Forelimb muscle (tissue), 1 donor: ENCODE data around the gene CATSPERD. TPM values are rescaled to one million over a fixed set of nuclear protein-coding genes. Genes with fewer than 3 reads are reported as not detected.

Experiments used
- DNase-seq: peaks from one replicate; pipeline ENCODE4 v3.0.0-alpha.2; 2013; ENCODE audit warnings: low read depth
- polyA plus RNA-seq: library from polyadenylated mRNA; unstranded; fragments of 120-200 nt; gene quantifications from one replicate; pipeline ENCODE4 v1.2.1, GENCODE V29; 2013; ENCODE audit not compliant: insufficient read length

CATSPERD gene, protein sequence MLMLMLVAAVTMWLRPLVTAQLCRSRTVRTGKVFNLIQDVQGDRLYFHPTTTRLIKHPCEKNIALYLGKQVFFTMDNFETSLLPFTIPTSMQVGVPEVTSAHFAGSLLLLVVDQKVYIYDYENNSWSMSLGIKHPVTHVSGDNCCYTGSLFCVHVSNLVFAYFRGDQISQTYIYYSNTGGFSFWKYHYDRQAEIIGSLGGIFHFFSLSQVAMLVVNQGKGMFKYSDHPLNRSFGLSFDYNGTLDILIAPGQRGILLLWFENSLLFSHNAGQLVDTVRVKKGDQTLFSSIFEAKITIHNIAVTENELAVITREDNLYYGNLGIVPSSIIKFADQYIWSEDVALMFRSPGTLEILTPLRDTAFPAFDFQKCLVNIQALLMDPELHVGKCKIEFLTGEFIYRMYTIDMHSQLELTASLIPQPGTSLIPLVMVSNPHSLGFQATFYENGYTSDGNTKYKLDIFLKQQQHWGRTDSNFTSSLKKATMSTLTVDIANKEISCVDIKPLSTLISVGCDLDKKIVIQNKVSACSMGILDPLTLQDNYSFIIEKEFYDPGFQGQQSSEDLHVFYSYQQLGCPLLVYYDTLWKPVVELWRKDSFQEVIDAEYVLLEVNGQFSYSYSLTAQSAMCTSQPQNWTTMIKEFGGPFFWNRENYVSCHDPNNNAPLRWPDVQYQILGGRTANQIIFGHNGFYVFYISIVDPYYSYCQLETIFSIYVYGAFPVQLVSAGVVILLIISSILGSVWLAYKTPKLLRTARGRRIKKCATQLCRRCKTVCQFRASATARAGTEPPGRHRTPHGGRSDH
- not detected for polyA plus RNA-seq

- DNase-seq: peak; percentile 98
Observed at GRCh38 chr19:5719961-5720790, at the start of gene CATSPERD, which contains the start of gene LONP1. TSS of gene CATSPERD (plus strand) at chr19:5720637. CDS start at chr19:5720738, 101 bp downstream. TSS of gene LONP1 (minus strand) at chr19:5720146. CDS start at chr19:5720132, 14 bp downstream.

- no peak for DNase-seq
Observed at GRCh38 chr19:5671600-5671999, 48.8 kb upstream of the CATSPERD start.

GRCh38 chr19:5672708-5673459 lies 47.6 kb upstream of the CATSPERD start:
- no peak for DNase-seq

DNA sequence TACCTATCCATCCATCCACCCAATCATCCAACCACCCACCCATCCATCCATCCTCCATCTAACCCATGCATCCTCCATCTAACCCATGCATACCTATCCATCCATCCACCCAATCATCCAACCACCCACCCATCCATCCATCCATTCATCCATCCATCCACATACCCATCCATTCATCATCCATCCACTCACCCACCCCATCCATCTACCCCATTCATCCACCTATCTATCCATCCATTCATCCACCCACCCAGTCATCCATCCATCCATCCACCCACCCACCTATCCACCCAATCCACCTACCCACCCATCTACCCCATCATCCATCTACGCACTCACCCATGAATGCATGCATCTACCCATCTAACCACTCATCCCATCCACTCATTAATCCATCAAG lies 46.7 kb upstream of the CATSPERD start:
- DNase-seq: no peak

- no peak for DNase-seq
Observed at GRCh38 chr19:5674714-5675113, 45.7 kb upstream of the CATSPERD start.

GRCh38 chr19:5676105-5676771 lies 44.2 kb upstream of the CATSPERD start:
- no peak for DNase-seq

GRCh38 chr19:5676772-5677105 lies 43.7 kb upstream of the CATSPERD start:
- no peak for DNase-seq

DNA sequence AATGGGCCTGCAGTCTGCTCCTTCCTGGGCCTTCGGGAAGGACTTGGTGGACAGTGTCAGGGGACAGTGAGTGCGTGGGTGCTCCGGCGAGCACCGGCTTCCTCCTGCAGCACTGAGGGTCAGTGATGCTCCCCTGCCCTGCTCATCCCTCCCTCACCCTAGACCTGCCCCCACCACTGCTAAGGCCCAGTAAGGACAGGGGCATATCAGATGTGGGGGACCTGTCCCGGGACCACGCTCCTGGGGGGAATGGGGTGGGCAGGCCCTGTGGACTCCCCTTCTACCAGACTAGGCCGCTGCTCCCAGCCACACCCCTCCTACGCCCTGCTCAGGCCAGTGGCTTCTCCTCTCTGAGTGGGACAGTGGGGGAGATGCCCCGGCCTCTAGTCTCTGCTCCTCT lies 43.3 kb upstream of the CATSPERD start:
- no peak for DNase-seq

DNA sequence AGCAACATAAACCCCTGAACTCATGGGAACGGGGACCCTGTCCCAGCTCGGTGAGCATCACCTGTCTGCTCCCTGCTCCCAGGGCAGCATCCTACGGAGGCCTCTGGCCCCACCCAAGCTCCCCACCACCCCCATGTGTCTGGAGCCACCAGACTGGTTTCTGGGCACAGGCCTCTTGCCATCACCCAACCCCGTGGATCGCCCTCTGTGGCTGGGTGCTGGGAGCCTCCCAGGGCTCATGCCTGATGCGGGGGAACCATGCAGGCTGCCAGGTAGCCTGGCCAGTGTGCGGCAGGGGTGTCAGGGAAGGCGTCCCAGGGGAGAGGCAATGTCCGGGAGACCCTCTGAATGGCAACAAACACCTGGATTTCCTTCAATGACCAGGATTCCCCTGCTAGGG lies 42.9 kb upstream of the CATSPERD start:
- DNase-seq: no peak

DNA sequence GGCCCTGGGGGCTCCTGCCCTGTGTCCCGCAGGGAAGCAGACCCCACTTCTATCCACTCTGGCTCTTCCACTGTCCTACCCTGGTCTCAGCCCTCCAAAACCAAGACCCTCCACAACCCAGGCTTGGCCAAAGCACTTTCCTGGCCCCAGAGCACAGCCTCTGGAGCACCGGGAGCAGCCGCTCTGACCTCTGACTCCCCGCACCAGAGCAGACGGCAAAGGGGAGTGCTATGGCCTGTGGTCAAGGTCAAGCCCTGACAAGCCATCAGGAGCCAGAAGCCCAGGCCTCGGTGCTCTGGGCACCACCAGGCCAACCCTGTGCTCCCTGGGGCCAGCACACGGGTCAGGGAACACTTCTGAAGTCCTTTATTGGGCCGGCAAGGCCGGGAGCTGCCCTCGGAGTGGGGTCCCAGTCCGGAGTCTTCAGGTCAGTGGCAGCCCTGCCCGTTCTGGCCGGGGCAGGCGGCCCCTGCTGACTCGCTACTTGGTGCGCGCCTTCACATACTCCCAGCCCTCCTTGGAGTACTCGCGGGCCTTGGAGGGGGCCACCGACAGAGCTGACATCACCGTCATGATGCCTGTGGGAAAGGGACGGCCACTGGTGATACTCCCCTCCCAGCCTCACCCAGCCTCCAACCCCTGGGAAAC lies 42.2 kb upstream of the CATSPERD start:
- no peak for DNase-seq

DNA sequence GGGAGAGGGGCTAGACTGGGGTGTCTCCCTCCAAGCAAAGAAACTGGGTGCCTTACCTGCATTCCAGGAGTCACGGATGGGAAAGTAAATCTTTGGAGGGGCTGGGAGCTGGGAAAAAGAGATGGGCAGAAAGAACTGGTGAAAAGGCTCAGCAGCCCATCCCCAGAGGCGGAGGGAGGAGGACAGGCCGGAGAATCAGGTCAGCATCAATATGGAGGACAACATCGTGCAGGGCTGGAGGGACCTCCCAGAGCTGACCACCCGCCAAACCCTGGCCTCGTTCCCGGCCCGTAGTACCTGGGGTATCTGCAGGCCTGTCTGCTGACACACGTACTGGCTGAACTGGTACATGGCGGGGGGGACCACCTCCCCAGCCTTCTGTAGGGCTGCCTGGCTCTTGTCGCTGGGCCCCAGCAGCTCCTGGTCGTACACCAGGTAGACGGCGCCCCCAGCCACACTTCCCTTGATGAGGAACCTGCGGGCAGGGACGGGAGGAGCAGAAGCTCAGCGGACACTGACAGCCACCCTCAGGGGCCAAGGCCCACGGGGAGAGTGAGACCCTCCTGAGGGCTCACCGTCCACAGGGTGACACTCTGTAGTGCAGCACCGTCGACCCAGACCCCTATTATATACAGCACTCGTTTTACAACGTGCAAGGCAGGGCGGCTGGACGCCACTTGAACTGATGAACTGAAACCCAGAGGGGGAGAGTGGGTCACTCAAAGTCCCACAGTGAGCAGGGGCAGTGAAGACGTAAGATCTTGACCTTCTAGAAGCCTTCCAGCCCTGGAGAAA lies 41.0 kb upstream of the CATSPERD start:
- no peak for DNase-seq

DNA sequence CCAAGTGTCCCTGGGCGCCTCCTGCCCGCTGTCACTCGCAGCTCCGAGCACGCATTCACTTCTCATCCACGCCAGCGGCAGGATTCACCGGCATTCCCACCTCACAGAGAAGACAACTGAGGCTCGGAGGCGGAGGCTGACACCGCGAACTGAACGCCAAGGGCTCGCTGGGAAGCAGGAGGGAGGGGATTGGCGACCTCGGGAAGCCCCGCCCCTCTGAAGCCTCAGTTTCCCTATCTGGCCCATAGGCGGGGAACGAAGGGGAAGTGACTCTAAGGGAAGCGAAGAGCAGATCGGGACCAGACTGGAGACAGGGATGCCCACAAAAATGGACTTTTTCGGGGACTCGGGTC lies 40.4 kb upstream of the CATSPERD start:
- no peak for DNase-seq

DNA sequence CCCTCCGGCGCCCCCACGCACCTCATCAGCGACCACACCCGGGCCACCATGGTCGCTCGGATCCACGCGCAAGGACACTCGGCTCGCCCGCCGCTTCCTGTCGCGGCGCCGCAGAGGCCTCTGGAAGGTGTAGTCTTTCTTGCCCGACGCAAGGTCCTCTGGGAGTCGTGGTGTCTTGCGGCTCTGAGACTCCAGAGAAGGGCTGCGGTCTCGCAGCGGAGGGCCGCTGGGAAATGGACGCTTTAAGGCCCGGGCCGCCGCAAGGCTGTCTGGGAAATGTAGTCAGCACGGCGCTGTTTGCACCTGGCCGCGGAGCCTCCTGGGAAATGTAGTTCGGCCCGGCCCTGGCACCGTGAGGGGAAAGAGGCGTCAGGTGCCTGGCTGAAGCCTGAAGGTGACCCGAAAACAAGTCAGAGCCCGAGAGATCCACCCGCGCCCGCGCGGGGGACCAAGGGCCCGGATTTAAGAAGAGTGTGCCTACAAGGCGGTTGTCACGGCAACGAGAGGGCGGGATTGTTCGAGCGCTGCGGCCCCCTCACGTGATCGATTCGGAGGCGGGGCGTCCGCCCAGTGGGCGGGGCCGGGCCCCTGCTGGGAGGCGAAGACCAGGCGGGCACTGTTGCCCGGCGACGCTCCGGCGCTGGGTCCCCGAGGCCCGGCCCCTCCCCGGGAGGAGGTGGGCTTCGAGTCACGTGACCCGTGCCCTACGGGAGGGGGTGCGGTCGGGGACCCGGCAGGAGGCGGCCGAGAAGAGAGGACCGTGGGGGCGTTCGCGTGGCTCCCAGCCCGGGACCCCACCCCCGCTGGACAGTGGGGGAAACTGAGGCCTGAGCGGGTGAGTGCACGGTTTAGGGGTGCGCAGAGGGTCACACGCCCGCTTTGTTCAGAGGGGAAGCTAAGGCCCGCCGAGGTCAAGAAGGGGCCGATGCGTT lies 39.7 kb upstream of the CATSPERD start, which contains the start of the genes HSD11B1L and MICOS13:
Gene HSD11B1L (plus strand): TSS at position 591 of the 932 bp plus-strand sequence. CDS start 3,806 bp downstream, outside the sequence.
Gene MICOS13 (minus strand): TSS at position 80 of the 932 bp plus-strand sequence. CDS start 30 bp downstream, at position 50.
- peak; percentile 95 for DNase-seq

DNA sequence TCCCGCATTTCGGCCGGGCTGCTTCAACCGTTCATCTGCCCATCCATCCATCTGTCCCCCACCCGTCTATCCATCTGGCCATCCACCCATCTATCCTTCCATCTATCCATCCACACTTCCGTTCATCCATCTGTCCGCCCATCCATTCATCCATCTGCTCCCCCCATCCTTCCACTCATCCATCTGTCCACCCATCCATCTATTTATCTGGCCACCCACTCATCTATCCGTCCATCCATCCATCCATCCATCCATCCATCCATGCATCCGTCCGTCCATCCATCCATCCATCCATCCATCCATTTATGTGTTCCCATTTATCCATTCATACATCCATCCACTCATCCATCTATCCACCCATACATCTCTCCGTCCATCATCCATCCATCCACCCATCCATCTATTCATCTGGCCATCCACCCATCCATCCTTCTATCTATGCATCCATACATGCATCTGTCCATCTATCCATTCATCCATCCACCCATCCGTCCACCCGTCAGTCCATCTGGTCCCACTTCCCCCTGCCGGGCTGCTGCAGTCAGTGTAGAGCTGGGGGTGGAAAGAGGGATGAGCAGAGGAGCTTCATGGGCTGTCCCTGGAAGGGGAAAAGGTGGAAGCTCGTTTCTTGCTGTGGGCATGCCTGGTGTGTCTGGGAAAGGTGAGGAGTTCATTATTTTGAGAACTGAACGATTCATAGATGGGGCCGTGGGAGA lies 38.9 kb upstream of the CATSPERD start:
- DNase-seq: no peak

- DNase-seq: no peak
Observed at GRCh38 chr19:5682107-5682482, 38.3 kb upstream of the CATSPERD start.

DNA sequence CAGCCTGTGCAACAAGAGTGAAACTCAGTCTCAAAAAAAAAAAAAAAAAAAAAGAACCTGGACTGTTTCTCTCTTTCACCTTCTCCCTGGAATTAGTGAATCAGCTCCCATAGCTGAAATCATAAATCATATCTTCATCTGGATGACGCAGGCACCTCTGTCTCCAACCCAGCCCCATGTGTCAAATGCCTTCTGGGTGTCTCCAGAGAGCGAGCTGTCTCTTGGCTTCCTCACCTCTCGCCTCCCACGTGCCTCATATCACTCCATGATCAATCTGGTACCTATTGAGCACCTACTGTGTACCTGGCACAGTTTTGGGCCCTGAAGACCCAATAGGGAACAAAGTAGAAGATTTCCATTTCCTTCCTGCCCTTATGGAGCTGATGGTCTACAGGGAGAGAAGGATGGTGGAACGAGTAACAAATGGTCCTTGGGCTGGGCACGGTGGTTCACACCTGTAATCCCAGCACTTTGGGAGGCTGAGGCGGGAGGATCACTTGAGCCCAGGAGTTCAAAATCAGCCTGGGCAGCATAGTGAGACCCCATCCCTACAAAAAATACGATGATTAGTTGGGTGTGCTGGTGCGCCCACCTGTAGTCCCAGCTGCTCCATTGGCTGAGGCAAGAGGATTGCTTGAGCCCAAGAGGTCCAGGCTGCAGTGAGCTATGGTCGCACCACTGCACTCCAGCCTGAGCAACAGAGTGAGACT lies 37.1 kb upstream of the CATSPERD start:
- DNase-seq: no peak
